Measurements from ENCODE around the gene TNFRSF19.

TNFRSF19 gene

DNA sequence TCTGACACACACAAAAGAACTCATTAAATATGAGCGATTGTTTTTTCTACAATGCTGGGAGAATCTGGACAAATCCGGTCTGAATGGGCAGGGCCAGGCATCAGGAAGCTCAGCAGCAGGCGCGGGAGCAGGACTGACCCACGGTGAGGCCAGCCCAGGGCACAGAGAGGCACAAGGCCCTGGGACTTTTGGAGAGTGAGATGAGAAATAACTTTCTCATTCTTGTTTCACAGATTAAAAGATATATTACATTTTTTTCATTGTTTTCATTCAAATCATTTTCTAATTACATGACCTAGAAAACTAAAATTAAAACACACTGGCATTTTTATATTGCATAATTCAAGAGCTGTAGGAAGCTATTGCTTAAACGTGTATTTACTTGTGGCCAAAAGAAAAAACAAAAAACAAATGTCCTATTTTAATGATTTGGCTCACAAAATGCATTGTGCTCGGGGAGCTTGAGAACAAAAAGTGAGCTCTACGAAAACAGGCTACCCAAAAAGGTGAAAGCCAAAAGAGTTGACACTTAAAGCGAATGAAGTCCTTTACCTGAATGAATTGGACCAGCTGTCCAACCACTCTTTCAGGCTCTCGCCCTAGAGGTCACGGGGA lies 133.1 kb downstream of the TNFRSF19 start:
- Histone ChIP-seq H3K36me3 (ENCODE audit: control insufficient read depth, insufficient read depth, low read length) (no peaks in the 10 kb centered on the region), H3K4me1 (ENCODE audit: control insufficient read depth, insufficient read depth, low read length) (peaks cover 5% of the 10 kb centered on the region; the same call in 1 of the 2 replicates), H3K9ac (ENCODE audit: low read length) (no peak overlapping the region), H3K4me3 (ENCODE audit: low read depth, low read length) (no peak overlapping the region), H3K27ac (ENCODE audit: low read depth, low read length) (no peak overlapping the region), H3K9me3 (ENCODE audit: control insufficient read depth, insufficient read depth, low read depth, low read length) (no peaks in the 10 kb centered on the region), H3K27me3 (ENCODE audit: control insufficient read depth, insufficient read depth, low read length) (no peaks in the 10 kb centered on the region)

DNA sequence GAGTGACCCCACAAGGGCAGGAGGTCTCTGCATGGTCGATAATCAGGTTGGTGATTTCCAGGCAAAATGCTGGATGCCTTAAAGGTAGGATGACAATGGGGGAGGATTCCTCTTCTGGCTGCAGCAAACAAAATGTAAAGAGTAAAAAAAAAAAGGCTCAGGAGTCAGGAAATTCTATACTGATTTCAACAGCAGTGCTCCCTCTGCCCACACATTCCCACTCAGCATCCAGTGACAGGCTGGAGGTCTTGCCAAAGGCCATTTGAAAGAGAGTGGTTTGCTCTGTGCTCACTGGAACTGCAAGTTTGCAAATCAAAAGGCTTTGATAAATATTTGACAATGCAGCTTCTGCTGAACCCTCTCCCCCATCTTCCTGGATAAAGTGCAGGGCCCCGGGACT lies 135.4 kb downstream of the TNFRSF19 start:
- Histone ChIP-seq H3K4me1 (ENCODE audit: control insufficient read depth, insufficient read depth, low read length) (peaks cover 5% of the 10 kb centered on the region; the same call in 1 of the 2 replicates), H3K9me3 (ENCODE audit: control insufficient read depth, insufficient read depth, low read depth, low read length) (no peaks in the 10 kb centered on the region), H3K4me3 (ENCODE audit: low read depth, low read length) (no peak overlapping the region), H3K9ac (ENCODE audit: low read length) (no peak overlapping the region), H3K36me3 (ENCODE audit: control insufficient read depth, insufficient read depth, low read length) (no peaks in the 10 kb centered on the region), H3K27me3 (ENCODE audit: control insufficient read depth, insufficient read depth, low read length) (no peaks in the 10 kb centered on the region), H3K27ac (ENCODE audit: low read depth, low read length) (no peak overlapping the region)

DNA sequence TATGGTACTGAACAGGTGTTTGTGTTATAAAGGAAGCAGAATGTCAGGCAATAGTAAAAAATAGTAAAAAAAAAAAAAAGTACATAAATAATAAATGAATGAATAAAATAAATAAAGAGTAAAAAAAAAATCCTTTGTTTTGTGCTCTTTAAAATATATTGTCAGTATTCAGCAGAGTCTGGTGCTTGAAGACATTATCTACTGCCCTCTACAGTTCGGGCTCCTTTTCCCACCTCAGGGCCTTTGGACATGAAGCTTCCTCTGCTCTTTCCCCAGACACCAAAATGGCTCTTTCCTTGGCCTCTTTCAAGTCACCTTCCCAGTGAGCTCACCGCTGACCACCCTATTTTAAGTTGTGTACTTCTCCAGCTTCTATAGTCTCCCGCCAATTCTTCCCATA lies 137.5 kb downstream of the TNFRSF19 start:
- H3K9ac ChIP-seq (ENCODE audit: low read length), result no peak overlapping the region
- H3K36me3 ChIP-seq (ENCODE audit: control insufficient read depth, insufficient read depth, low read length), result no peaks in the 10 kb centered on the region
- no peak overlapping the region for H3K4me3 ChIP-seq (ENCODE audit: low read depth, low read length)
- H3K9me3 ChIP-seq (ENCODE audit: control insufficient read depth, insufficient read depth, low read depth, low read length), result no peaks in the 10 kb centered on the region
- no peaks in the 10 kb centered on the region for H3K27me3 ChIP-seq (ENCODE audit: control insufficient read depth, insufficient read depth, low read length)
- no peak overlapping the region for H3K27ac ChIP-seq (ENCODE audit: low read depth, low read length)
- no peaks in the 10 kb centered on the region for H3K4me1 ChIP-seq (ENCODE audit: control insufficient read depth, insufficient read depth, low read length)

DNA sequence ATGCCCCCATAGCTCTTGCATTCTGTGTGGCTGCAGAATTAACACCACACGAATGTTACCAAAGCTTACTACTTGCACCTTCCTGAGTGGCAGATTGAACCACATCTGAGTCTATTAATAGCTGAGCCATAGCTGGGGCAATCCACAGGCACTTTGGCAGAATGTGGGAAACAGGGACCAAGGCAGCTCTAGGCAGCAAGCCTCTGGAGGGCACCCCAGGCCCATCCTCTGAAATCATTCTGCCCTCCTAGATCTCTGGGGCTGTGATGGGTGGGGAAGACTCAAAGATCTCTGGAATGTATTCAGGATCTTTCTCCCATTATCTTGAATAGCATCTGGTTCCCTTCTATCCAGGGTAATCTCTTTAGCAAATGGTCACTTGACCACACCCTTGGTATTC lies 139.3 kb downstream of the TNFRSF19 start:
- no peak overlapping the region for H3K9ac ChIP-seq (ENCODE audit: low read length)
- no peak overlapping the region for H3K4me3 ChIP-seq (ENCODE audit: low read depth, low read length)
- no peaks in the 10 kb centered on the region for H3K4me1 ChIP-seq (ENCODE audit: control insufficient read depth, insufficient read depth, low read length)
- H3K27me3 ChIP-seq (ENCODE audit: control insufficient read depth, insufficient read depth, low read length), result no peaks in the 10 kb centered on the region
- no peak overlapping the region for H3K27ac ChIP-seq (ENCODE audit: low read depth, low read length)
- H3K36me3 ChIP-seq (ENCODE audit: control insufficient read depth, insufficient read depth, low read length), result no peaks in the 10 kb centered on the region
- H3K9me3 ChIP-seq (ENCODE audit: control insufficient read depth, insufficient read depth, low read depth, low read length), result no peaks in the 10 kb centered on the region; the same call in none of the 2 replicates

DNA sequence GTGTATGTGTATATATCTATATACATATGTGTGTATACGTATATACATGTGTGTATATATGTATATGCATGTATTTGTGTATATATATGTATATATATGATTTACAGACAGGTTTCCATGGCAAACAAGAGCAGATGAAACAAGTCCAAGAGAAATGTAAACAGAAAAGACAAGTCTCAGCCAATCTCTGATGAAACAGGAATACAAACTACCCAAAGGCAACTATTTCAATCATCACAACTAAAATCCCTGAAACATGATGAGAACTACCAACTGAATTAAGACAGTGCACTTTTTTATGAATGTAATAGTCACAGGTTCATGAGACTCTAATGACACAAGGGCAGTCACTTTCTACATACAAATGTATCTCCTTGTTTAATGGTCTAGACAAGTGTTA lies 140.2 kb downstream of the TNFRSF19 start:
- H3K4me3 ChIP-seq (ENCODE audit: low read depth, low read length), result no peak overlapping the region
- H3K27ac ChIP-seq (ENCODE audit: low read depth, low read length), result no peak overlapping the region
- no peak overlapping the region for H3K9ac ChIP-seq (ENCODE audit: low read length)
- no peaks in the 10 kb centered on the region for H3K27me3 ChIP-seq (ENCODE audit: control insufficient read depth, insufficient read depth, low read length)
- H3K4me1 ChIP-seq (ENCODE audit: control insufficient read depth, insufficient read depth, low read length), result no peaks in the 10 kb centered on the region
- H3K9me3 ChIP-seq (ENCODE audit: control insufficient read depth, insufficient read depth, low read depth, low read length), result no peaks in the 10 kb centered on the region; the same call in none of the 2 replicates
- H3K36me3 ChIP-seq (ENCODE audit: control insufficient read depth, insufficient read depth, low read length), result no peaks in the 10 kb centered on the region

DNA sequence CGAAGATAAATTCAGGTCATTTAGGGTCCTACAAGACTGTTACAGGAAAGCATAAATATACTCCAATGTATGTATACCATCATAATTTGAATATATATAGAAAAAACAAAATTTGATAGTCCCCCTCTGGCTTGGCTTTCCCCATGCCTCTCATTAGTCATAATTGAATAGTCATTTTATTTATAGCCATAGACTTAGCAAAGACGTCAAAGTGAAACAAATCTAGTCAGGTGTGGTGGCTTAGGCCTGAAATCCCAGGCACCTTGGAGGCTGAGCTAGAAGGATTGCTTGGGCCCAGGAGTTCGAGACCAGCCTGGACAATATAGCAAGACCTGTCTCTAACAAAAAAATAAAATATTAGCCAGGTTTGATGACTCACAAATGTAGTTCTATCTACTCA lies 141.1 kb downstream of the TNFRSF19 start:
- Histone ChIP-seq H3K4me3 (ENCODE audit: low read depth, low read length) (no peak overlapping the region), H3K9me3 (ENCODE audit: control insufficient read depth, insufficient read depth, low read depth, low read length) (no peaks in the 10 kb centered on the region; the same call in none of the 2 replicates), H3K27ac (ENCODE audit: low read depth, low read length) (no peak overlapping the region), H3K4me1 (ENCODE audit: control insufficient read depth, insufficient read depth, low read length) (no peaks in the 10 kb centered on the region), H3K27me3 (ENCODE audit: control insufficient read depth, insufficient read depth, low read length) (no peaks in the 10 kb centered on the region), H3K9ac (ENCODE audit: low read length) (no peak overlapping the region), H3K36me3 (ENCODE audit: control insufficient read depth, insufficient read depth, low read length) (no peaks in the 10 kb centered on the region)

DNA sequence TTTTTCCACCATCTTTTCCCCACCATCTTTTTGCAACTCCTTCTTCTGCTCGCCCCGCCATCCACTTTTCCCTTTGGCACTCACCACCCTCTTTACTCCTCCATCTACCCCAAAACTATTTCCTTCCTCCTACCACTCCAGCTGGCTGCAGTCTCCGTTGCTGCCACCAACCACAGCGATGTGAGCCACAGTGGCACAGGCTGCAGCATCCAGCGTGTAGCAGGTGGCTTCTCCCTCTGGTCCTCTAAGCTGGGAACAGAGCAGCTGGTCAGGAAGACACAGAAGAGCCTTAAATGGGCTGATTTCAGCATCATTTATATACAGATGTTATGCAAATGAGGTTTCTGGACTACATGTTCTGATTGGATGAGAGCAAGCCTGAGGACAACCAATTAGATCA lies 144.5 kb downstream of the TNFRSF19 start:
- Histone ChIP-seq H3K4me3 (ENCODE audit: low read depth, low read length) (no peak overlapping the region), H3K9me3 (ENCODE audit: control insufficient read depth, insufficient read depth, low read depth, low read length) (no peaks in the 10 kb centered on the region; the same call in none of the 2 replicates), H3K27me3 (ENCODE audit: control insufficient read depth, insufficient read depth, low read length) (no peaks in the 10 kb centered on the region), H3K27ac (ENCODE audit: low read depth, low read length) (no peak overlapping the region), H3K9ac (ENCODE audit: low read length) (no peak overlapping the region), H3K4me1 (ENCODE audit: control insufficient read depth, insufficient read depth, low read length) (no peaks in the 10 kb centered on the region), H3K36me3 (ENCODE audit: control insufficient read depth, insufficient read depth, low read length) (no peaks in the 10 kb centered on the region)

DNA sequence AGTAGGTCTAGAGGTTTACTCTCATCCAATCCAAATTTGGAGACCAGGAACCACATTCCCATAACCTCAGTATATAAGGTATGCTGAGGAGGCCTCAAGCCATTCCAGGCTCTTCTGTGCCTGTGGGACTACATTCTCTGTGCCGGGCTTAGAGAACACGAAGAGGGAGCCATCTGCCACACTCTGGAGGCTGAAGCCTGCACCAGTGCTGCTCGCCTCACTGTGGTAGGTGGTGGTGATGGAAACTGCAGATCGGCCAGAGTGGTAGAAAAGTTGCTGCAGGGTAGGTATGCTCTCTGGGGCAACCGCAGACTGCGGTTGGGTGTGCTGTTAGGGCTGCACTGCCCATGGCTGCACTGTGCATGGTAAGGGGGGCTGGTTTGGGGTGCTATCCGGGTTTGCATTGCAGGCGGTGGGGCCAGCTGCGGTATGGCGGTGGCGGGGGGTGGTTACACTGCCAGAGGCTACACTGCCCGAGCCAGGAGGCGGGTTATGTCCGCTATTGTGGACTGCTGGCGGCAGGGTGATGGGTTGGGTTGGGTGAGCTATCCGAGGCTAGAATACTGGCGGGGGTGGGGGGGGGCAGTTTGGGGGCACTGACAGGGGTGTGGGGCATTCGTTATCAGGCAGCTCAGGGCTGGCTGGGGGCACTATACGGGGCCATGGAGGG lies 145.0 kb downstream of the TNFRSF19 start:
- no peaks in the 10 kb centered on the region for H3K36me3 ChIP-seq (ENCODE audit: control insufficient read depth, insufficient read depth, low read length)
- H3K4me1 ChIP-seq (ENCODE audit: control insufficient read depth, insufficient read depth, low read length), result no peaks in the 10 kb centered on the region
- no peak overlapping the region for H3K4me3 ChIP-seq (ENCODE audit: low read depth, low read length)
- no peak overlapping the region for H3K9ac ChIP-seq (ENCODE audit: low read length)
- no peaks in the 10 kb centered on the region for H3K27me3 ChIP-seq (ENCODE audit: control insufficient read depth, insufficient read depth, low read length)
- no peak overlapping the region for H3K27ac ChIP-seq (ENCODE audit: low read depth, low read length)
- no peaks in the 10 kb centered on the region; the same call in none of the 2 replicates for H3K9me3 ChIP-seq (ENCODE audit: control insufficient read depth, insufficient read depth, low read depth, low read length)

DNA sequence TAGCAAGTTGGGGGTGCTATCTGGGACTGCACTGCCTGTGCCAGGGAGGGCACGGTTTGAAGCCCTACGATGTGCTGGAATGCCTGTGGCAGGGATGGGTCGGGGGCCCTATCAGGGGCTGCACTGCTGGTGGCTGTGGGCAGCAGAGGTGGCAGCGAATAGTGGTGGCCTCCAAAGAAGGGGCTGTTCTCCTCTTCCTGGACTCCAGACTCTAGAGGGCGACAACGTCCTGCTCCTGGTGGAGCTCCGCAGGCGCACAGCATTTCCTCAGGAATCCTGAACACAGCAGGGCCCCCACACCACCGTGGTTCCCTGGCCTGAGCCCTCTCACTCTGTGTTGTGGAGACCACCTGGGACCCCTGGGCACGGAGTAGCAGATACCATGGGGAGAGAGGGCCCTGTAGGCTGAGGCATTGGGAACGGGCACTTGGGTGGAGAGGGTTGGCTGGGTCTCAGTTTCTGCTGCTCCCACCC lies 145.6 kb downstream of the TNFRSF19 start:
- no peaks in the 10 kb centered on the region for H3K4me1 ChIP-seq (ENCODE audit: control insufficient read depth, insufficient read depth, low read length)
- H3K27me3 ChIP-seq (ENCODE audit: control insufficient read depth, insufficient read depth, low read length), result no peaks in the 10 kb centered on the region
- no peaks in the 10 kb centered on the region for H3K36me3 ChIP-seq (ENCODE audit: control insufficient read depth, insufficient read depth, low read length)
- no peaks in the 10 kb centered on the region; the same call in none of the 2 replicates for H3K9me3 ChIP-seq (ENCODE audit: control insufficient read depth, insufficient read depth, low read depth, low read length)
- no peak overlapping the region for H3K9ac ChIP-seq (ENCODE audit: low read length)
- no peak overlapping the region for H3K4me3 ChIP-seq (ENCODE audit: low read depth, low read length)
- H3K27ac ChIP-seq (ENCODE audit: low read depth, low read length), result no peak overlapping the region

DNA sequence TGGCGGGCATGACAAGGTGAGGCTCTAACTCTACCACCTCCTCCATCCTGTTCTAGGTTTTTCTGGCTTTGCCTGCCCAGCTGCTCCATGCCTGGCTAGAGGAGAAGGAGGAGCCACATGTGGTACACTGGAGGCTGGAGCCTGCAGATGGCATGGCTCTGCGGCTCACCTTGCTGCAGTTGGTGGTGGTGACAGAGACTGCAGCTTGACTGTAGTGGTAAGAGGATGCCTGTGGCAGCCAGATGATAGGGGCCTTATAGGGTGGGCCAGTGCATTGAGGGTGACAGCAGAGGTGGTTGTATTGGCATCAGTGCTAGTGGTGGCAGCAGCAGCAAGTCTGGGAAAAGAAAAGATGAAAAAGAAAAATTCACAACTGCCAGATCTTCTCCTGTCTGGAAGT lies 146.2 kb downstream of the TNFRSF19 start:
- Histone ChIP-seq H3K27me3 (ENCODE audit: control insufficient read depth, insufficient read depth, low read length) (no peaks in the 10 kb centered on the region), H3K9me3 (ENCODE audit: control insufficient read depth, insufficient read depth, low read depth, low read length) (no peaks in the 10 kb centered on the region; the same call in none of the 2 replicates), H3K9ac (ENCODE audit: low read length) (no peak overlapping the region), H3K27ac (ENCODE audit: low read depth, low read length) (no peak overlapping the region), H3K4me3 (ENCODE audit: low read depth, low read length) (no peak overlapping the region), H3K4me1 (ENCODE audit: control insufficient read depth, insufficient read depth, low read length) (no peaks in the 10 kb centered on the region), H3K36me3 (ENCODE audit: control insufficient read depth, insufficient read depth, low read length) (no peaks in the 10 kb centered on the region)

DNA sequence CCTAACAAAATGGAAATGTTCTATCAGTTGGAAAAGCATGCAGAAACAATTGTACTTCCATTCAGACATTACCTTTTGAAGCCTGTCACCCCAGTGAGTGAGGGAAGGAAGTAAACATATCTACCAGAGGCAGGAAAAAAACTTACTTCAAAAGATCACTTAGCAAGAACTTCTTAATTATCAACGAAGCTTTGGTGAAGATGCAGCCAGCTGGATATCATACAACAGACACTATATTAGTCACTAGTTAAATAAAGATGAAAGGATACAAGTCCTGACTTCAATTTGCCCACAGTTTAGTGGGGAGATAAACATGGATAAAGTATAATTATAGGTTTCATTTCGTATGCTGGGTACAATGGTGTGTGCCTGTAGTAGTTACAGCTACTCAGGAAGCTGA lies 148.8 kb downstream of the TNFRSF19 start:
- no peaks in the 10 kb centered on the region for H3K36me3 ChIP-seq (ENCODE audit: control insufficient read depth, insufficient read depth, low read length)
- no peak overlapping the region for H3K9ac ChIP-seq (ENCODE audit: low read length)
- H3K27me3 ChIP-seq (ENCODE audit: control insufficient read depth, insufficient read depth, low read length), result no peaks in the 10 kb centered on the region
- H3K27ac ChIP-seq (ENCODE audit: low read depth, low read length), result no peak overlapping the region
- no peaks in the 10 kb centered on the region; the same call in 1 of the 2 replicates for H3K9me3 ChIP-seq (ENCODE audit: control insufficient read depth, insufficient read depth, low read depth, low read length)
- no peak overlapping the region for H3K4me3 ChIP-seq (ENCODE audit: low read depth, low read length)
- H3K4me1 ChIP-seq (ENCODE audit: control insufficient read depth, insufficient read depth, low read length), result peaks cover 5% of the 10 kb centered on the region
